Activated naive CD8-positive, alpha-beta T cell treated with anti-CD3 and anti-CD28 coated beads for 36 hours (primary cell): ENCODE measurements around the gene EOGT. TPM values are rescaled to one million over a fixed set of nuclear protein-coding genes. Genes with fewer than 3 reads are reported as not detected.

ENCODE experiments used
- DNase-seq: peaks from one replicate; pipeline ENCODE4 v3.0.0; 2021
- H3K27ac Mint-ChIP-seq: one replicate; pipeline ENCODE4 v1.8.0; 2022; ENCODE audit warnings: mild to moderate bottlenecking, moderate library complexity, mixed read lengths
- H3K27me3 Mint-ChIP-seq: one replicate; pipeline ENCODE4 v1.8.0; 2022; ENCODE audit warnings: mild to moderate bottlenecking, mixed read lengths
- H3K36me3 Mint-ChIP-seq: one replicate; pipeline ENCODE4 v1.8.0; 2021; ENCODE audit warnings: mild to moderate bottlenecking, mixed read lengths
- H3K4me1 Mint-ChIP-seq: one replicate; pipeline ENCODE4 v1.8.0; 2021; ENCODE audit warnings: mixed read lengths
- H3K4me3 Mint-ChIP-seq: one replicate; pipeline ENCODE4 v1.8.0; 2022; ENCODE audit warnings: mild to moderate bottlenecking, moderate library complexity, mixed read lengths
- H3K9me3 Mint-ChIP-seq: one replicate; pipeline ENCODE4 v1.8.0; 2022; ENCODE audit warnings: mixed read lengths
- total RNA-seq, 2 experiments: library from RNA; stranded (reverse); gene quantifications; one replicate each; pipeline ENCODE4 v1.2.3, GENCODE V29; 2021

The EOGT gene
- total RNA-seq, 2 experiments from 2014 or later, result 10.8 to 14.1 TPM

GRCh38 chr3:68945225-68945624 is 68.3 kb downstream of the EOGT start:
- H3K9me3 Mint-ChIP-seq, result no peaks in the 10 kb centered on the region
- no peak for DNase-seq
- no peaks in the 10 kb centered on the region for H3K4me1 Mint-ChIP-seq
- peaks cover 10% of the 10 kb centered on the region for H3K27me3 Mint-ChIP-seq
- H3K27ac Mint-ChIP-seq, result no peak overlapping the region
- H3K36me3 Mint-ChIP-seq, result no peaks in the 10 kb centered on the region
- H3K4me3 Mint-ChIP-seq, result no peak overlapping the region

- H3K4me1 Mint-ChIP-seq, result no peaks in the 10 kb centered on the region
- no peak overlapping the region for H3K27ac Mint-ChIP-seq
- DNase-seq, result no peak
- H3K36me3 Mint-ChIP-seq, result no peaks in the 10 kb centered on the region
- H3K27me3 Mint-ChIP-seq, result peaks cover 13% of the 10 kb centered on the region
- H3K9me3 Mint-ChIP-seq, result no peaks in the 10 kb centered on the region
- H3K4me3 Mint-ChIP-seq, result no peak overlapping the region
Measured at GRCh38 chr3:68943753-68944500, 69.6 kb downstream of the EOGT start.

- peaks cover 27% of the 10 kb centered on the region for H3K27me3 Mint-ChIP-seq
- H3K36me3 Mint-ChIP-seq, result no peaks in the 10 kb centered on the region
- no peak overlapping the region for H3K4me3 Mint-ChIP-seq
- no peak overlapping the region for H3K27ac Mint-ChIP-seq
- no peaks in the 10 kb centered on the region for H3K9me3 Mint-ChIP-seq
- no peaks in the 10 kb centered on the region for H3K4me1 Mint-ChIP-seq
- no peak for DNase-seq
Measured at GRCh38 chr3:68941055-68941454, 72.4 kb downstream of the EOGT start.

GRCh38 chr3:68936856-68937255 is 76.6 kb downstream of the EOGT start:
- peaks cover 3% of the 10 kb centered on the region for H3K4me1 Mint-ChIP-seq
- H3K27me3 Mint-ChIP-seq, result peaks cover 65% of the 10 kb centered on the region
- no peak for DNase-seq
- no peak overlapping the region for H3K27ac Mint-ChIP-seq
- no peak overlapping the region for H3K4me3 Mint-ChIP-seq
- H3K9me3 Mint-ChIP-seq, result no peaks in the 10 kb centered on the region
- H3K36me3 Mint-ChIP-seq, result no peaks in the 10 kb centered on the region

GRCh38 chr3:68935778-68936177 is 77.7 kb downstream of the EOGT start:
- no peaks in the 10 kb centered on the region for H3K36me3 Mint-ChIP-seq

GRCh38 chr3:68931406-68932149 is 81.9 kb downstream of the EOGT start:
- no peaks in the 10 kb centered on the region for H3K9me3 Mint-ChIP-seq
- H3K36me3 Mint-ChIP-seq, result no peaks in the 10 kb centered on the region
- DNase-seq, result no peak
- H3K27me3 Mint-ChIP-seq, result peaks cover 81% of the 10 kb centered on the region
- no peak overlapping the region for H3K27ac Mint-ChIP-seq
- peaks cover 3% of the 10 kb centered on the region for H3K4me1 Mint-ChIP-seq
- H3K4me3 Mint-ChIP-seq, result peak overlapping the region; percentile 22

More at GRCh38 chr3:68935778-68936177, 77.7 kb downstream of the EOGT start:
- DNase-seq, result no peak
- H3K27me3 Mint-ChIP-seq, result peaks cover 69% of the 10 kb centered on the region
- no peak overlapping the region for H3K27ac Mint-ChIP-seq
- H3K4me1 Mint-ChIP-seq, result peaks cover 3% of the 10 kb centered on the region
- H3K9me3 Mint-ChIP-seq, result no peaks in the 10 kb centered on the region
- no peak overlapping the region for H3K4me3 Mint-ChIP-seq

Other genes starting within 250 kb of the EOGT start
- gene TAFA4, start 81.1 kb downstream of the EOGT start, total RNA-seq, result not detected
- 10 to 100 TPM; 28.8 to 30.5 TPM for gene TMF1, start 38.6 kb upstream of the EOGT start, total RNA-seq
- gene UBA3, start 66.7 kb upstream of the EOGT start, total RNA-seq, result 10 to 100 TPM; 64.1 to 74.3 TPM
- 10 to 100 TPM; 67.6 to 69.0 TPM for gene ARL6IP5, start 71.3 kb upstream of the EOGT start, total RNA-seq
- gene LMOD3, start 108.9 kb upstream of the EOGT start, total RNA-seq, result not detected